ENCODE measurements around the gene TDP1.

DNA sequence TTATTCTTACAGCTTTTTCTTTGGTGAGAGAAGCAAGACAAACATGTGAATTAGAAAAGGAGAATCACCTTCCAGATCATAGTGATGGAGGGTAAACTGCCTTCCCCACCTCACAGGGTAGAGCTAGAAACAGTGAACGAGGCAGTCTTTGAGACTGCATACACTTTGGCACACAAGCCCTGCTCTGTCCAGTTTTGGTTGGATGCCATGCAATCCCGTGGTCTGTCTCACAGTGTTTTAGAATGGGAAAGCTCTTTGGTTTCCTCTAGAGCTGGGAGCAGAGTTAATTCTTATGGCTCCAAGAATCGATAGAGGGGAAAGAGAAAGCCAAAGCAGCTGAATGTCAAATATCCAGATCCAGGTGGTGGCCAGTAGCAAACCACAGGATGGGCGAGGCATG lies 21.9 kb downstream of the TDP1 start:
- TF ChIP-seq, protein P1, sequence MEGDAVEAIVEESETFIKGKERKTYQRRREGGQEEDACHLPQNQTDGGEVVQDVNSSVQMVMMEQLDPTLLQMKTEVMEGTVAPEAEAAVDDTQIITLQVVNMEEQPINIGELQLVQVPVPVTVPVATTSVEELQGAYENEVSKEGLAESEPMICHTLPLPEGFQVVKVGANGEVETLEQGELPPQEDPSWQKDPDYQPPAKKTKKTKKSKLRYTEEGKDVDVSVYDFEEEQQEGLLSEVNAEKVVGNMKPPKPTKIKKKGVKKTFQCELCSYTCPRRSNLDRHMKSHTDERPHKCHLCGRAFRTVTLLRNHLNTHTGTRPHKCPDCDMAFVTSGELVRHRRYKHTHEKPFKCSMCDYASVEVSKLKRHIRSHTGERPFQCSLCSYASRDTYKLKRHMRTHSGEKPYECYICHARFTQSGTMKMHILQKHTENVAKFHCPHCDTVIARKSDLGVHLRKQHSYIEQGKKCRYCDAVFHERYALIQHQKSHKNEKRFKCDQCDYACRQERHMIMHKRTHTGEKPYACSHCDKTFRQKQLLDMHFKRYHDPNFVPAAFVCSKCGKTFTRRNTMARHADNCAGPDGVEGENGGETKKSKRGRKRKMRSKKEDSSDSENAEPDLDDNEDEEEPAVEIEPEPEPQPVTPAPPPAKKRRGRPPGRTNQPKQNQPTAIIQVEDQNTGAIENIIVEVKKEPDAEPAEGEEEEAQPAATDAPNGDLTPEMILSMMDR (IDR thresholded peaks at IDR 0.05; ENCODE audit: borderline replicate concordance, extremely low read depth, low read length, poor library complexity, severe bottlenecking): no peak
- TF ChIP-seq EZH2 (IDR thresholded peaks at IDR 0.05; ENCODE audit: borderline replicate concordance, low read depth, low read length, severe bottlenecking): no peak
